ENCODE measurements around the gene TTLL5. TPM values are rescaled to one million over a fixed set of nuclear protein-coding genes. Genes with fewer than 3 reads are reported as not detected.
A peak's percentile ranks its signal among the peaks of the same experiment; 100 is the strongest.

TTLL5 gene
- total RNA-seq, 3 donors from 2014 or later = 21.9 to 66.6 (median 35.7) TPM

GRCh38 chr14:75702616-75703261 lies 41.7 kb downstream of the TTLL5 start:
- intact Hi-C loops (cut with DNase I; ENCODE audit: low total_unique reads) = no loop called here
- Histone ChIP-seq H3K27ac (peak overlapping the region; percentile 35 to 52), H3K4me3 (no peak overlapping the region)

DNA sequence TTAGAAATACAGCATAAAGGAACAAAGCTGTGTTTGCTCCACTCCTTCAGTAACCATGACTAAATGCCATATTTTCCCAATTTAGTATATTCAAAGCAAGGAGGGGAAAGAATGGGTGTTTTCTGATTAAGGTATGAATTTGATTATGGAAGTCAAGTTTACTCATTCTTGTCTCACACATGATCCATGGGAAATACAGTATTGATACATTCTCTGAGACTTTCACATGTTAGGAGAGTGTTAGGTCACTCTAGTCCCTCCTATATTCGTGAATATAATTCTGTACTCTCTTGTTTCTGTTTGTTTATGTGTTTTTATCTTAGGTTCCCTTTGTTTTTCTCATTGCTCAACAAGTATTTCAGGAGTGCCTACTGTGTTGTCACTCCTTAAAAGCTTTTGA lies 42.4 kb downstream of the TTLL5 start:
- no peak for DNase-seq (ENCODE audit: low spot score in 2 of 2)
- H3K4me1 ChIP-seq = no peaks in the 10 kb centered on the region
- H3K9me3 ChIP-seq = no peaks in the 10 kb centered on the region
- H3K36me3 ChIP-seq = no peaks in the 10 kb centered on the region
- peak overlapping the region in 1 of 2 donors; percentile 52 for H3K27ac ChIP-seq
- no peak overlapping the region for H3K4me3 ChIP-seq
- H3K27me3 ChIP-seq = no peaks in the 10 kb centered on the region
- intact Hi-C loops (cut with DNase I; ENCODE audit: low total_unique reads) = no loop called here
- TF ChIP-seq POLR2A (IDR thresholded peaks at IDR 0.05) = no peak
- no peak for TF ChIP-seq CTCF (IDR thresholded peaks at IDR 0.05)
- no peak for TF ChIP-seq POLR2AphosphoS5 (IDR thresholded peaks at IDR 0.05)

More at GRCh38 chr14:75702616-75703261, 41.7 kb downstream of the TTLL5 start:
- H3K36me3 ChIP-seq = no peaks in the 10 kb centered on the region
- no peaks in the 10 kb centered on the region for H3K9me3 ChIP-seq
- TF ChIP-seq POLR2AphosphoS5 (IDR thresholded peaks at IDR 0.05) (no peak), POLR2A (IDR thresholded peaks at IDR 0.05) (no peak), CTCF (IDR thresholded peaks at IDR 0.05) (no peak)
- no peak for DNase-seq (ENCODE audit: low spot score in 2 of 2)
- H3K27me3 ChIP-seq = no peaks in the 10 kb centered on the region
- no peaks in the 10 kb centered on the region for H3K4me1 ChIP-seq

DNA sequence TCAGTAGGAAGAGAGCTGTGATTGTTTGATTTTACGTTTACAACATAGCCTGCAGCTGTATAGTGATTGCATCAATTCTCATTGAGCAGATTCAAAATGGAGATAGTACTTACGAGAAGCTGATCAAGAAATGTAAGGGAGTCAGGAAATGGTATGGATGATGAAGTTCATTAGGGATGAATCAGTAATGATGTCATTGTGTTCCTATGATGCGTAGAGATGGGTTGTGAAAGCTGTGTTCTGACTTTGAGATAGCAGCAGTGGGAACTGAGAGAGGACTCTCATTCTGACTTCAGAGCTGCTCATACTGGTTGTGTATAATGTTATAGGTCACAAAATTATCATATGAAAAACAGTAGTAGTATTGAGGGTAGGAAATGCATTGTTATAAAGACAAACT lies 44.0 kb downstream of the TTLL5 start:
- Histone ChIP-seq H3K27ac (no peak overlapping the region), H3K9me3 (no peaks in the 10 kb centered on the region), H3K27me3 (no peaks in the 10 kb centered on the region), H3K4me1 (no peaks in the 10 kb centered on the region), H3K36me3 (no peaks in the 10 kb centered on the region), H3K4me3 (no peak overlapping the region)
- intact Hi-C loops (cut with DNase I; ENCODE audit: low total_unique reads) = no loop called here
- no peak for TF ChIP-seq CTCF (IDR thresholded peaks at IDR 0.05)
- TF ChIP-seq POLR2AphosphoS5 (IDR thresholded peaks at IDR 0.05) = no peak
- no peak for DNase-seq (ENCODE audit: low spot score in 2 of 2)

DNA sequence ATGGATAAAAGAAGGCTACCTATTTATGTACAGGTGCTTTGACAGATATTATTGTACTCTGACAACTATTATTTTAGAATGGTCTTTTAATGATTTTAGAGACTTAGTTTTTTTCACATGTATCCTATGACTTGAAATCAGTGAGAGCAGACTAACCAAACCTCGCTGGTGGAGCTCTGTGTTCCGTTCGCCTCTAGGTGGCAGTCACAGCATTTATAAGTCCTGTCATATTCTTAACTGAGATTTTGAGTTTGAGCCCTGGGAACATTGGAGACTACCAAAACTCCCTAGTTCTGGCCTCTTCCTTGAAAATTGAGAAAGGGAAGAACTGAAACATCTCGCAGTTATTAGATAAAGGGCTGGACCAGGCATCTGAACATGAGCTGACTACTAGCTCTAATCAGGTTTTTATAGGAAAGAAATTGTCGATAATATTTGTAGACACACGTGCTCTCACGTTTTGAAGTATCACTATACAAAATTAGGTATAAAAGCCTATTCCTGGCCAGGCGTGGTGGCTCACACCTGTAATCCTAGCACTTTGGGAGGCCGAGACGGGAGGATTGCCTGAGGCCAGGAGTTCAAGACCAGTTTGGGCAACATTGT lies 48.3 kb downstream of the TTLL5 start:
- no peaks in the 10 kb centered on the region for H3K27me3 ChIP-seq
- DNase-seq (ENCODE audit: low spot score in 2 of 2) = peak; percentile 67 to 83
- H3K4me3 ChIP-seq = no peak overlapping the region
- H3K27ac ChIP-seq = no peak overlapping the region
- no peaks in the 10 kb centered on the region for H3K9me3 ChIP-seq
- H3K4me1 ChIP-seq = peaks cover 0 to 5% of the 10 kb centered on the region in 2 donors
- no peak for TF ChIP-seq POLR2A (IDR thresholded peaks at IDR 0.05)
- peak; percentile 53 to 80 (median 77) for TF ChIP-seq CTCF (IDR thresholded peaks at IDR 0.05)
- peak in 1 of 3 donors; percentile 38 for TF ChIP-seq POLR2AphosphoS5 (IDR thresholded peaks at IDR 0.05)
- H3K36me3 ChIP-seq = no peaks in the 10 kb centered on the region
- intact Hi-C loops (cut with DNase I; ENCODE audit: low total_unique reads) = no loop called here

DNA sequence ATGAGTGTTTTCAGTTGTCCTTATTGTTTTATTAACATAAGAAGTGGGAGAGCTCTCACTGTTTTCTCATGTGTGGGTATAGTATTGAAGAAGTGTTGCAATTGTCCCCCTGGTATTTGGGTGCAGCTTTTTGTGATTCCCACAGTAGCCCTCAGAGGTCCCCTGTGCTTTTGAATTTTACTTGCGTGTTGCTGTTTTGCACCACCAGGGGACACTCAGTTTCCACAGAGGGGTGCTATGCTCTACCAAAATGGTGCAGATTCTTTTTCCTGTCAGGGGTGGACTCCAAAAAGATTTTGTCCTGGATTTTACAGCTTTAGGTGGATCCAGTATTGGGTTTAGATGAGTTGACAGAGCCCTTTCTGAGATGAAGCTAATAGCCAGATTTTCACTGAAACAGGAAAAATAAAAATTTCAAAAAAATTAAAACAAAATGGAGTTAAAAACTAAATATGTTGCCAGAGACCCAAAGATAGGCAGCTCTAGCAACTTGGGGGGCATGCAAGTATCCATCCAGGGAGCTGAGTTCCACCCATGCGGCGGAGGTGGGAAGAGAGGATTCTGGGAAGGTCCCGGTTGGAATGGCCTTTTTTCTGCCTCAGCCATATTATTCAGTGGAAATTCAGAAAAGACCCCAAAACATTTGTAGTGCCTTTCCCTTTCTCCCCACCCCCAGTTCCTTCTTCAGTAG lies 50.2 kb downstream of the TTLL5 start:
- peak overlapping the region; percentile 83 to 87 for H3K27ac ChIP-seq
- peaks cover 0 to 5% of the 10 kb centered on the region in 2 donors for H3K4me1 ChIP-seq
- H3K4me3 ChIP-seq = peak overlapping the region in 1 of 3 donors; percentile 2
- intact Hi-C loops (cut with DNase I; ENCODE audit: low total_unique reads) = no loop called here
- H3K36me3 ChIP-seq = no peaks in the 10 kb centered on the region
- TF ChIP-seq POLR2A (IDR thresholded peaks at IDR 0.05) (no peak), CTCF (IDR thresholded peaks at IDR 0.05) (peak; percentile 66 to 87 (median 77))
- H3K27me3 ChIP-seq = no peaks in the 10 kb centered on the region
- DNase-seq (ENCODE audit: low spot score in 2 of 2) = no peak
- no peaks in the 10 kb centered on the region for H3K9me3 ChIP-seq
